EL (cell line): ENCODE results near the gene CCDC136.

Source experiments
- DNase-seq: peaks from one replicate; pipeline ENCODE4 v3.0.0-alpha.2; 2016

Gene CCDC136

DNA sequence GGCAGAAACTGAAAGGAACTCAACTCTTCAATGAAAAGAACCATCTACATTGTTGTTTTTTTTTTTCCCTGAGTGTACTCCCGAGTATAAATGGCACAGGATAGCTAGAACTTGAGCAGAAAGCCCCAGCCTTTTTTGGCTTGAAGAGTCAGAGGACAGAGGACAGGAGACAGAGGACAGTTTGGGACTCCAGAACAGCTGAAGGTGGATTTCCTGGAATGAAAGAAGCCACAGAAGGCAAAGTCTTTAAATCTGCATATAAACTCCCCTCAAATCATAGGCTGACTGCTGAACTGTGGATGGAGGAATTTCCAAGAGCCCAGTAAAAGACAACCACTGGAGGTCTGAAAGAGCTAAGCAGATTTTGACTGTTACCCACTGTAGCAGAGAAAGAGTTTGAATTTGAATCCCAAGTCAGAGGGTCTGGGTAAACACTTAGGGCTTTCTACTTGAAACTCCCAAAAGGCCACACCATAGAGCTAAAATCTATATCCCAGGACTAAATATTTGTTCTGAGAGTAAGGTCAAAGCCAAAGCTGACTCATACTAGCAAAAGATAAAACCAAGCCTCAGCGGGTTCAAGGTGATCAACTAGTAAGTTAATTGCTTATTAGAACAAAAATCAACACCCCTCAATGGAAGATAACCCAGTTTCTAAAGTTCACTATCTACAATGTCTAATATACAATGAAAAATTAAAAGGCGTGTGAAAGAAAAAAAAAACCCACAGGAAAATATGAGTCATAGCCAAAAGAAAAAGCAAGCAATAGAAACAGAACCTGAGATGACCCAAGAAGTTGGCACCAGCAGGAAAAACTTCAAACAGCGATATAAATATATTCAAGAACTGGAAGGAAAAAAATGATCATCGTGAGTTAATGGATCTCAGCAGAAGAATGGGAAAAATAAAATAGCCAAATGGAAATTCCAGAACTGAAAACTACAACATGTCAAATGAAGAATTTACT, 14.3 kb upstream of the CCDC136 start:
- no peak for DNase-seq

DNA sequence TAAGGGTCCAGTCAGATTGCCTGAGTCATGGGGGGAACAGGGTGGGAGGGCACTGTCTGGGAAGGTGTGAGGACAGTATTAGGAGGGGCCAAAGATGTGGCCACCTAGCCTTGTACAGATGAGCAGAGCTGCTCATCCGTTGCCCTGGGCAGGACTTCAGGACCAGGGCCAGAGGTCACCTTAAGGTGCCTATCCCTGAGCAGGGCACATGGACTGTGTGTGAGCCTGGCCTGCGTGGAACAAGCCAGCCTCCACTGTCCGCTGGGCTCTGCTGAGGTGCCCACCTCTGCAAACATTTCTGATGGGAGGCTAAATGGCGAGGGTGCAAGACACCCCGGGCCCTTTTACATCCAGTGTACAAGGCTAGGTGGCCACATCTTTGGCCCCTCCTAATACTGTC, 12.8 kb upstream of the CCDC136 start:
- no peak for DNase-seq

DNA sequence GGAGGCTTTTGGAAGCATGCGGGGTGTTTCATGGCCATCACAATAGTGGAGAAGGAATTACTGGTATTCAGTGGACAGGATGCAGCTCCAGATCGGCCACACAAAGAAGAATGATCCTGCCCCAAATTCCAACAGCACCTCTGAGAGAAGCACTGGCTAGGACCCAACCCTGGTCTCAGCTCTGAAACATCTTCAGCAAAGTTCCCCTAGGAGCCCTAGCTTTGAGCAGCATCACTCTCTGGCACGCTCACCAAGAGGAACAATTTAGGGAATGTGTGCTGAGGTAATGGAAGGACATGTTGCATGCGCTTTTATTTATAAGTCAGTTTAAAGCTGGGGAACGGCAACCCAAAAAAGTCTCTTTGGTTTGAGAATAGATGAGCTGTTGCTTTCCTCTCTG, 10.6 kb upstream of the CCDC136 start:
- peak; percentile 54 for DNase-seq

DNA sequence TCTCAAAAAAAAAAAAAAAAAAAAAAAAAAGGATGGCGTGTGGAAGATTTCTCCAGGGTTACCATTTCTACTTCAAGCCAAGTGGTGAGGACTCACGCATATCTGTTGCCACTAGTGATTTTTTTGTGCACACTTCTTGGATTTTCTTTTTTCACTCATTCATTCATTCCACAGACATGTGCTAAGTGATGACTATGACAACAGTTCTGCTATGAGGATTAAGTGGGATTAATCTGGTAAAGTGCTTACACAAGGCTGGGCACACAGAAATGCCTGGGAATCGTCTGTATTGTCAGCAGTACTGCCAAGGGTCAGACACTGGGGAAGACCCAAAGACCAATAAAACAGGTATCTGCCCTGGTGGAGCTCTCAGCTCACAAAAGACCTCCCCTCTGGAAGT, 9.9 kb upstream of the CCDC136 start:
- no peak for DNase-seq

DNA sequence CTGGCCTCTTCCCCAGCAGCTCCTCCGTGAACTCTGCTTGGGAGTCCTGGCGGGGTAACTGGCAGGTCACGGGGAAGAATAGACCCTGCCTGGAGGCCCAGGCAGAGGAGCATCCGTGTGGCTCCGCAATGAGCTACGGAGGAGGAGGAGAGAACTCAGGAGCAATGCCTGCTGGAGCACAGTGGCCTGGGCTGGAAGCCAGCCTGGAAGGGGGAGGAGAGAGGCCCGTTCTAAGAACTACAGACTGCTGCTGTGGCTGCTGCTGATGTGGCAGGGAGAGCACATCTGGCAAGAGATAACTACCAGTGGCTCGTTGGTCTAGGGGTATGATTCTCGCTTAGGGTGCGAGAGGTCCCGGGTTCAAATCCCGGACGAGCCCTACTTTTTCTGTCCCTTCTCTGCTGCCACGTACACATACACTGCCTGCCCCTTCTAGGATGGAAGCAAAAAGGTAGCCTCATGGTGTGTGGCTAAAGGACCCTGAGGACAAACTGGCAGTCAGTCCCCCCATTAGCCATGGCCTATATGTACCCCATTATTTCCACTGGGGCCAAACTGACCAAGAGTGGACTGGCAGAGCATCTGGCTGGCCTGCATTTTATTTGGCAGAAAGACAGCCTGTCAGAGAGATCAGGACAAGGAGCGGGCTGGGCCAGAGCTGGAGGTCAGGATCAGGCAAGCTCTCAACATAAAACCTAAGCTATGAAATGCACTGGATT, 8.5 kb upstream of the CCDC136 start:
- peak; percentile 75 for DNase-seq

DNA sequence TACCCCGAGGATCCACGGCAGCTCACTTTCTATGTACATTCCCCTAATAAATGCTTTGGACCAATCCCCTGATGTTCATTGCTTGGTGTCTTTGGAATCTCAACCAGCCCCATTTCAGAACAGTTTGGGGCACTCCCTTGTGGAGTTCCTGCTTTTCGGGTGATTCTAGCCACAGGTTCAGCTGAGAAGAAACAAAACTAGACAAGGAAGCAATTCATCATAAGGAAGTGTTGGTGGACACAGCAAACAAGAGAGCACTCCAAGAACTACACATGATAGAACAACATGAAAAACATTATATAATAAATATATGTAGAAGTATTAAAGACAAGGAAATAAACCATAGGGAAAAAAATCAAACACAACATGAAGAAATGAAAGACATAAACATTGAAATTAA, 6.0 kb upstream of the CCDC136 start:
- no peak for DNase-seq

DNA sequence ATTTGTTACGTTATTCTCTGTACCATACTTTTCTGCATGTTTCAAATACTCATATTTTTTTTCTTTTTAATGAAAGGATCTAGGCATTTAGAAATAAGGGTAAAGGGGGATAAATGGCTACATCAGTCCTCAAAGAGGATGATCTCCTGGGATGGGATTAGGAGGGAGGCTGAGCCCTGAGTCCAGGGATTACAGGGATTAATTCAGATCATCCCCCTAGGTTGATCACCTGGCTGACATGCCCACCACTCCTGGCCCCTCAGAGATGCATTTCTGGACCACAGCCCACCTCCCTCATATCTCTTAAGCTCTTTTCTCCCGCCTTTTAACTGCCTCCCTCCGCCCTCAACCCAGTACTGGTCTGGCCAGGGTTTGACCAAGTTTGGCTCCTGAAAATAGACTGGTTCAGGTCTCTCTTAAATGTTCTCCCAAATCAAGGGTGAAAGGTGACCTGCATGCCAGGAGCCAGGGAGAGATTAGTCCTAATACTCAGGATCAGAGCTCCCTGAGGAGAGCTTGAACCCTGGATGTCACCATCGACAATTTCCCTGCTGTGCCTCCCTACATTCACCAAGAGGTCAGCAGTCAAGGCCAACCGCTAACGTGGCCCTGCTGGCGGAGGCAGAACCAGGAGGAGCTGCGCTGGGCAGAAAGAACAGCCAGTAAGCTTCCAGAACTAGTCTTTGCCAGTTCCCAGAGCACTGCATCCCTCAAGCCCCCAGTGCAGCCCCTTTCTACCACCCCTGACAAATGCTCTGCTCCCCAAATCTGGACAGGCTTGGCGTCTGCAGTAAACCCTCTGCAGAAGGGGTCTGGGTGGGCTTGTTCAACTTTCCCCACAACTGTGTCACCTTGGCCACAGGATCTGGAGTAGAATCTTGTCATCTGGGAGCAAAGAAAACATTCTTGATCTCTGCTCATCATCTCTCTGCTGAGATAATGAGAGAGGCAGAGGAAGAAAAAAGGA, 3.0 kb upstream of the CCDC136 start:
- DNase-seq: no peak

DNA sequence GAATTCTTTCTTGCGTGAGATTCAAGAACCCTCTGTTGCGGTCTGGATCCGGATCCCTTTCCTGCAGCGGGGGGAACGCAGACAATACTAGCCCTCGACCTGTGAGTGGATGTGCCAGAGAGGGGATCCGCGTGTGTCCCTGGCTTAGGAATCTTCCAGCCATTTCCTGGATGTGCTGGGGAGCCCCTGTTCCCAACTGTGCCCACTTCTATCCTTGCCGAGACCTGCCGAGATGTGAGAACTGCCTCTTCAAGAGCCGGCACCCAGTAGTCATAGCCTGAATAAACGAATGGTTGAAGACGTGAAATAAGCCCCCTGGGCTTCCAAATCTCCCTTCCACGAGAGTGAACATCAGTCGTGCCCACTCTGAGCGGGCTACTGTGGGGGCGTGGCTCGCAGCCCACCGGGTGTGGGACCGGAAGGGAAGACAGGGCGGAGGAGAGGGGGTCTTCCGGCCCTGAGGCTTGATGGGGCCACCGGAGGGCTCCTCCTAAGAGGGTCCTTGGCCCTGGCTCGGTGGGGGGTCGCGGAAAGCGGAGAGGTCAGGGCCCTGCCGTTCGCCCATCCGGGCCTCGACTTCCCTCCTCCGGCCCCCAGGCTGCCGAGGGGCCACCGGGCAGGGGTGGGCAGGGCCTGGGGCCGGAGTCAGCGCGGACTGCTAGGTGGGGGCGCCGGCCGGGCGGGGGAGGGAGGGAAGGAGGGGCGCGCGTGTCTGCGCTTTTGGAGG, 1.3 kb upstream of the CCDC136 start:
- DNase-seq: no peak

DNA sequence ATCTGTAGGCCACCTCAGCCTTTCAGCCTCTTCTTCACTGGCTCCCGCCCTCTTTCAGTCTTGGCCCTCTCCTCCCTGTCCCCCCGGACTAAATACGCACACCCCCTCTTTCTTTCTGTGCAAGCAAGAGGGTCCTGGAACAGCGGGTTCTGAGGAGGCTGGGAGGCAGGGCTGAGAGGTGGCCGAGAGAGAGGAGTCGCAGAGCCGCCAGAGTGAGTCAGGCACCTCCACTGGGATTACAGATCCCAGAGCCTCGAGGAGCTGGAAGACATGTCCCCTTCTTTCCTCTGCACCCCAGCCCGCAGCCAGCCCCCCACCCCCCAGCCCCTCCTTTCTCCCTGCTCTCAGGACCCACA, 182 bp downstream of the CCDC136 start:
- DNase-seq: peak; percentile 41

DNA sequence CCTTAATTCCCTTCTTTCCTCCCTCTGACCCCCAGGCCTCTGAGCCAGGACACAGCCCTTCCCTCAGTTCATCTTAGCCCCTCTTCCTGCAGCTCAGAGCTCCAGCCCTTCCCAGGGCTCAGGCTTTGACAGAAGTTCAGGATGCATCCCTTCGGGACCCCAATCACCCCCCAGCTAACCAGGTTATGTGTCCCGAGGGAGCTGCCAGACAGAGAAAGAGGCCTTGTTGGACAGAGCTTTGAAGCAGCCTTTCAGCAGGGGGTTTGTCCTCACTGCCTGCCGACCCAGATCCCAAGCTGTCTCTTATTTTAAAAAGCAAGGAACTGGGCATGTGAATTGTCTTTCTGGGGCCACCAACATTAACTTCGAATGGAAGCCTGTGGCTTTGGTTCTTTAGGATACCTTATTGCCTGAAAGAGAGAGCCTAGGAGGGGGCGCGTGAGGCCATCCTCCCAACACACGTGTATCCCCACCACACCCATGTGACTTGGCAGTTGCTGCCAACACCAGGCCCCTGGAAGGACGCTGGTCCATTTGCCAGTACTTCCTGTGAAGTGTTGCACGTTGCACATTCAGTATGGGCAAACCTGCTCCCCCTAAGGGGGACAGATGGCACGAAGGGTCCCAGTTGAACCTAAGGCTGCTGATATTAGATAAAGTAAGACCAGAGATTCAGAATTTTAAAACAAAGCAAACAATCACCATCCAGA, 858 bp downstream of the CCDC136 start:
- no peak for DNase-seq

DNA sequence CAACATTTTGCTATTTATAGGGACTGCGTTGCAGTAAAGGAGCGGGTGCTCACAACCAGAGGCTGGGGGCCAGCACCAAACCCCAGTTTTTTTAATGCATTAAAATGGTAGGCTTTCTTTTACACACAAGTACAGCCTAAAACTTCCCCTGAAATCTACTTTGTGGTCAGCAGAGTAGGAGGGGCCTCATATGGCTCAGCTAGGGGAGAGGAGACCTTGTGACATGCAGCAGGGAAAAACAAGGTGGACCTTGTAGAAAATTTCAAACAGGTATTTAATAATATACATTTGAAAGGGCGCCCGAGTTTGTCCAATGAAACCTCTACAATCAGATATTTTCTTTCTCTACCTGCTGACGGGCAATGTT, 1.4 kb downstream of the CCDC136 start:
- no peak for DNase-seq

DNA sequence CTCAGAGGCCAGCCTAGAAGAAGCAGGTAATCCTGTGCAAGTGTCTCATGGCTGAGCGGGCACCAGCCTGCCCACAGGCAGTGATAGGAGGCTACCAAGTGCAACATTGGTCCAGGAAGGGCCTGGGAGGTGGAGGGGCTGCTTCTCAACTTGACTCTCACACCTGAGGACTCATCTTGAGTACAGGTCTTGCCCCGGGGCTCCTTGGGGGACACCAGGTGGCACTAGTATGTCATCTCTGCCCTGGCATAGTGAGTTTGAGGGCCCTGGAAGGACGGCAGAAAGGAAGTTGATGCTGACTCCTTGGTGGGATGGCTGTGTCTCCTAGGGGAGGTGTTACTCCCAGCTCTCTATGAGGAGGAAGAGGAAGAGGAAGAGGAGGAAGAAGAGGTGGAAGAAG, 2.3 kb downstream of the CCDC136 start:
- no peak for DNase-seq

DNA sequence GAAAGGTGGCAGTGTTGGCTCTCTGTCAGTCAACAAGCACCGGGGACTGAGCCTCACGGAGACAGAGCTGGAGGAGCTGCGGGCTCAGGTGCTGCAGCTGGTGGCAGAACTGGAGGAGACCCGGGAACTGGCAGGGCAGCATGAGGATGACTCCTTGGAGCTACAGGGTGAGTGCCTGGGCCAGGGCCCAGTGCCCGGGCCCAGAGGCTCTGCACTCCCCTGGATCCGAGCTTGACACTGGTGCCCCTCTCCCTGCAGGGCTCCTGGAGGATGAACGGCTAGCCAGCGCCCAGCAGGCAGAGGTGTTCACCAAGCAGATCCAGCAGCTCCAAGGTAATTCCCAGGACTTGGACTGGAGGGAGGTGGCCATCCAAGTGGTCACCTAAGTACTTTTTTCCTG, 2.7 kb downstream of the CCDC136 start:
- DNase-seq: no peak

DNA sequence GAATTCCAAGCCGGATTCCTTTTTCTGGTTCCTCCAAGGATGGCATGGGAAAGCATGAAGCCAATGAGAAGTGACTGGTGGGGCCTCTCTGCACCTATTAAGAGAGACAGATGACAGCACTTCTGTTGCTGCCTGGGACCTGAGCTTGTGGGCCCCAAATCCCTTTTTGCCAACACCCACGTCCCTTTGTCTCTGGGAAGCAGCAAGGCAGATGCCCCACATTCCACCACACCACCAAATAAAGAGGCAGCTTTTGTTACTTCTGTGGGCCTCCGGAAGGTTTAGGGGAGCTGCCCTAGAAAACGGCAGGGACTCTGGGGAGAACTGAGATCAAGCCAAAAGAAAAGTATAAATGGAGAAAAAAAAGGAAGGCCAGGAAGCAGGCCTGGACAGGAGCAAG, 3.4 kb downstream of the CCDC136 start:
- no peak for DNase-seq

DNA sequence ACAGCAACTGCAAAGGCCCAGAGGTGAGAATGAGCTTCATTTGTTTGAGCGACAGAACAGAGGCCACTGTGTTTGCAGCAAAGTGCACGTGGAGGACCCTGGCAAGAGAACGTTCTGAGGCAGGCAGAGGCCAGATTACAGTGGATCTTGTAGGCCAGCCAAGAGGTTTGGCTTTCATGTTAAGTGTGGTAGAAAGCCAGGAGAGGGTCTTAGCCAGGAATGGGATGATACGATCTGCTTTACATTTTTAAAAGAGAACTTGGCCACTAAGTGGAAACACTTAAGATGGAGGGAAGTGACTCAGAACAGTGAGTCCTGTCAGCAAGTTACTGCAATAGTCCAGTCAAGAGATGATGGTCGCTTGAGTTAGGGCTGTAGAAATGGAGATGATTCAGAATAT, 4.6 kb downstream of the CCDC136 start:
- no peak for DNase-seq

DNA sequence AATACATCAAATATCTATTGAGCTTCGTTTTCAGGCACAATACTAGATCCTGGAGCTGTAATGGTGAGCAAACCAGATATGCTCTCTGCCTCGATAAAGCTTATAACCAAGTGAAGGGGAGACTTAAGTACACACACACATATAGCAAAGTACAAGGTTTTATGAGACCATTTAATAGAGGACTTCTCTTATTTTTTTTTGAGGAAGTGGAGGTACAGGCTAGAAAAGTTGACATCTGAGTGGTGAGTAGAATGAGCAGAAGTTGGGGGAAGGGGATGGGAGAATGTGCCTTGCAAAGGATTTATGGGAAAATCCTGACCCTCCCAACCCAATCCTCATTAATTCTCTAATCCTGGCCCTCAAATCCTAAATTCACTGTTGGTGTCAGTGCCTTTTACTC, 7.7 kb downstream of the CCDC136 start:
- DNase-seq: no peak

DNA sequence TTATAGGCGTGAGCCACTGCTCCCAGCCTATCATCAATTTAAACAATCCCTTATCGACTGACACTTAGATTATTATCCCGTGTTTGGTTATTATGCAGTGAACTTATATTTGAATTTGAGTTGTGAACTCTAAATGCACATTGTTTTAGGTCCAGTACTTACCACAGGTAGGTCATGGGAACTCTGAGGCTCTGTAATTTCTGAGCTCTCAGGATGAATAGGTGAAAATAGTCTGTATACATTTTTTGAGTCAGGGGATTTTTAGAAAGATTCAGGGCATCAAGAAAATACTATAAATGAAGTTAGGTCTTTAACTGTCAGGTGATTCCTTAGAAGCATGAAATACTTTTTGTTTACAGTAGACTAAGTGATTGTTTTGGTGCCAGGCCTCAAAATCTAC, 8.8 kb downstream of the CCDC136 start:
- no peak for DNase-seq

DNA sequence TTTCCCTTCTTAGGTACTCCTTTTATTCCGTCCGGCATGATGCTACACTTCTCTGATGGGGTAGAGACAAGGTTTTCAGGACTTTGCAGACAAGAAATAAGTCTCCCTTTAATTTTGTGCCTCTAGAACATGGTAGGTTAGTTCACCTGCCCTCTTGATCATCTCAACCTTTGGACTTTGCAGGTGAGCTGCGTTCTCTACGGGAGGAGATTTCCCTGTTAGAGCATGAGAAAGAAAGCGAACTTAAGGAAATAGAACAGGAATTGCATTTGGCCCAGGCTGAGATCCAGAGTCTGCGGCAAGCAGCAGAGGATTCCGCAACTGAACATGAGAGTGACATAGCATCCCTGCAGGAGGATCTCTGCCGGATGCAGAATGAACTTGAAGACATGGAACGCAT, 9.2 kb downstream of the CCDC136 start:
- DNase-seq: no peak

DNA sequence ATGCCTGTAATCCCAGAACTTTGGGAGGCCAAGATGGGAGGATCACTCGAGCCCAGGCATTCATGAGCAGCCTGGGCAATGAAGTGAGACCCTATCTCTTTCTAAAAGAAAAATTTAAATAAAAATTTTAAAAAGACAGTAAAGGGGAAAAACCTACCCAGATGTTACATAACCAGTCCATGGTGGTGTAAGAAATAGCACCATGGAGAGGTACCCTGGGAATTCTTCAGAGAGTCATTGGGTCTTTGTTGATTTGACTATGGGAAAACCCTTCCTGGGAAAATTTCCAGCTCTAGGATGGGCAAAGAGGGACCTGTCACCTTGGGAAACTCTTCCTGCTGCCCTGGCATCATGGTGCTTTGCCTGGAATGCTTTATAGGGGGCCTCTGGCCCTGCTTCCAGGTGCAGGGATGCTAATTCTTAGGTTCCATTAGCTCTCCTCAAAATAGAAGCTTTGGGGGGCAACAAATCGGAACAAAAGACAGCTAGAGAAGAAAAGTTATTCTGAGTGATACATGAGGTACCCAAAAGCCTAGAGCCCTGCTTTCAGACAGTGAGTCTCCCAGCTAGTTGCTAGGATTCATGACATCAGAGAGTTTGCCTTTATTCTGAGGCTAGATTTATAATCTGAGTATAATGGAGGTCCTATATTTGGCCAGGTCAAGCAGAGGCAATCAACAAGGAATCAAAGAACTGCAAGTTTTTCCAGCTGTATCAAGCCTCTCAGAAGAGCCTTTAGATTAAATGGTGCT, 10.1 kb downstream of the CCDC136 start:
- no peak for DNase-seq

DNA sequence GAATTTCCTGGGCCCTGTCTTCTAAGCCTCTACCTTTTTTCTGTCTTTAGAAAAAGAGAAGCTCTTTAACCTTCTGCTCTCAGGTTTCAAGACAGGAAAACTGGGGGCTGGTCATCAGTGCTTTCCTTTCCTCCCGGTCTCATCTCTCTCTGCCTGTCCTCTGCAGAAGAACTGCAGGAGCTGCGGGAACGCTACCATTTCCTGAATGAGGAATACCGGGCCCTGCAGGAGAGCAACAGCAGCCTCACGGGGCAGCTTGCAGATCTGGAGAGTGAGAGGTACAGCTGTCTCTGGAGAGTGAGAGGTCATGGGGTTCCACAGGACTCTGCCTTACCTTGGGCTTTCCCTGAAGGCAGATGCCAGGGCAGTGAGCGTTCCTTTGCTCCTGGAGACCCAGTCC, 12.7 kb downstream of the CCDC136 start:
- DNase-seq: no peak

DNA sequence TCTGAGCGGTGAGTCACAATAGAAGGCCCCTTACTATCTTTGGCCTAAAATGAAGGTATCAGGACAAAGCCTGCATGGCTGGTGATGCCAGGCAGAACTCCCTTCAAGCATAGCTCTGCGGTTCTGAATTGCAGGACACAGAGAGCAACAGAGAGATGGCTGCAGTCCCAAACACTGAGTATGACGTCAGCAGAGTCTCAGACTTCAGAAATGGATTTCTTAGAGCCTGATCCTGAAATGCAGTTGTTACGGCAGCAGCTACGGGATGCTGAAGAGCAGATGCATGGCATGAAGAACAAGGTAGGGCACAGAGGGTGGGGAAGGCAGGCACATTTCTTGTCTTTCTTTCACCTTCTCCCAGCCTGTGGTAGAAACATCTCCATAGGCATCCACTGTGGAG, 13.5 kb downstream of the CCDC136 start:
- DNase-seq: no peak
